H1 (cell line): ENCODE results near the gene HIVEP2. TPM values are rescaled to one million over a fixed set of nuclear protein-coding genes. Genes with fewer than 3 reads are reported as not detected.

Source experiments
- CTCF ChIA-PET: fragments of 300-600 bp; sonication (Branson Sonifier 250); formaldehyde crosslinking; loops from one replicate; lab custom pipeline; 2021; ENCODE audit not compliant: partially characterized antibody; lab: Charles Lee
- POLR2A ChIA-PET: fragments of 300-600 bp; sonication (Branson Sonifier 250); formaldehyde crosslinking; loops from one replicate; lab custom pipeline; 2021; ENCODE audit warnings: inconsistent platforms; ENCODE audit not compliant: partially characterized antibody; lab: Charles Lee
- DNase-seq, 2 experiments: peaks; one replicate each; pipeline versions ENCODE4 v3.0.0 to v3.0.0-alpha.2; 2010 to 2022; ENCODE audit warnings: low spot score in 2 of 2, low read depth in 1 of 2, mixed read lengths in 1 of 2
- FAIRE-seq: peaks from 2 replicates; lab custom pipeline; 2011; peaks lifted over from hg19 to GRCh38; lab: Jason Lieb, UNC
- H2AFZ ChIP-seq: 2 replicates; pipeline ENCODE4 v1.8.1; 2012; ENCODE audit warnings: low read length, inconsistent platforms
- H2AK5ac ChIP-seq: 2 replicates; pipeline ENCODE4 v1.6.1; 2013; ENCODE audit warnings: low read depth, low read length
- H2BK120ac ChIP-seq: replicated peaks from 2 replicates; pipeline ENCODE3; 2013; ENCODE audit warnings: low read depth, low read length, inconsistent platforms
- H2BK12ac ChIP-seq: 2 replicates; pipeline ENCODE4 v1.6.1; 2013; ENCODE audit warnings: low read depth, low read length
- H2BK15ac ChIP-seq: 2 replicates; pipeline ENCODE4 v1.6.1; 2013; ENCODE audit warnings: low read length
- H2BK20ac ChIP-seq: 2 replicates; pipeline ENCODE4 v1.6.1; 2013; ENCODE audit warnings: low read length
- H2BK5ac ChIP-seq: 2 replicates; pipeline ENCODE4 v1.6.1; 2013; ENCODE audit warnings: low read depth, low read length
- H3K14ac ChIP-seq: 2 replicates; pipeline ENCODE4 v1.6.1; 2013; ENCODE audit warnings: inconsistent platforms; ENCODE audit not compliant: insufficient read length
- H3K18ac ChIP-seq: 2 replicates; pipeline ENCODE4 v1.6.1; 2013; ENCODE audit warnings: low read length; ENCODE audit errors: extremely low read depth
- H3K23ac ChIP-seq: 2 replicates; pipeline ENCODE4 v1.6.1; 2013; ENCODE audit warnings: inconsistent platforms; ENCODE audit not compliant: insufficient read length
- H3K23me2 ChIP-seq: 2 replicates; pipeline ENCODE4 v1.6.1; 2013; ENCODE audit warnings: low read depth, low read length
- H3K27ac ChIP-seq: 2 replicates; pipeline ENCODE4 v1.6.1; 2011; ENCODE audit warnings: low read depth, low read length, inconsistent platforms
- H3K27me3 ChIP-seq, 4 experiments: replicated peaks in 1 of 4; 1 replicate in 1 of 4; 2 replicates in 3 of 4; pipeline versions ENCODE4 v1.6.1 to v1.8.1; 2011 to 2013; ENCODE audit warnings: low read length in 3 of 4, mild to moderate bottlenecking in 3 of 4, inconsistent platforms in 2 of 4, mixed read lengths in 2 of 4, moderate library complexity in 1 of 4; ENCODE audit not compliant: control insufficient read depth in 3 of 4, insufficient read depth in 3 of 4; ENCODE audit errors: extremely low read depth in 1 of 4
- H3K36me3 ChIP-seq, 4 experiments: 2 replicates each; pipeline versions ENCODE4 v1.6.1 to v1.8.1; 2011 to 2013; ENCODE audit warnings: mild to moderate bottlenecking in 4 of 4, low read length in 3 of 4, moderate library complexity in 2 of 4, control low read depth in 1 of 4, inconsistent platforms in 1 of 4; ENCODE audit not compliant: insufficient read depth in 4 of 4, control insufficient read depth in 2 of 4
- H3K4ac ChIP-seq: replicated peaks from 2 replicates; pipeline ENCODE3; 2013; ENCODE audit warnings: low read length, low read depth, mixed read lengths, inconsistent platforms; ENCODE audit not compliant: insufficient read length
- H3K4me1 ChIP-seq, 4 experiments: replicated peaks in 1 of 4; 1 replicate in 1 of 4; 2 replicates in 3 of 4; pipeline versions ENCODE4 v1.6.1 to v1.8.1; 2011 to 2013; ENCODE audit warnings: low read length in 3 of 4, inconsistent platforms in 2 of 4, mixed read lengths in 1 of 4; ENCODE audit not compliant: insufficient read depth in 4 of 4, control insufficient read depth in 3 of 4
- H3K4me2 ChIP-seq, 2 experiments: 2 replicates each; pipeline versions ENCODE4 v1.6.1 to v1.8.1; 2011 to 2013; ENCODE audit warnings: low read depth in 2 of 2, low read length in 2 of 2, control low read depth in 1 of 2, inconsistent platforms in 1 of 2, mild to moderate bottlenecking in 1 of 2; ENCODE audit not compliant: insufficient read depth in 1 of 2
- H3K4me3 ChIP-seq, 4 experiments: fragments of 200-600, 300-600 bp in 1 of 4; sonication (generic), shearing (Covaris generic), sonication (Bioruptor Twin) in 1 of 4; 2 replicates each; pipeline versions ENCODE4 v1.5.1 to v1.8.1; 2011 to 2016; ENCODE audit warnings: low read length in 4 of 4, low read depth in 3 of 4, control low read depth in 2 of 4, inconsistent platforms in 2 of 4, mild to moderate bottlenecking in 2 of 4, mixed read lengths in 1 of 4, moderate library complexity in 1 of 4; ENCODE audit not compliant: insufficient read depth in 2 of 4; ENCODE audit errors: extremely low read depth in 1 of 4
- H3K56ac ChIP-seq: replicated peaks from 2 replicates; pipeline ENCODE3; 2013; ENCODE audit warnings: low read depth, mild to moderate bottlenecking, mixed read lengths, low read length, inconsistent platforms; ENCODE audit not compliant: insufficient read length
- H3K79me1 ChIP-seq: 2 replicates; pipeline ENCODE4 v1.6.1; 2013; ENCODE audit warnings: low read depth, low read length, control low read depth
- H3K79me2 ChIP-seq, 2 experiments: 2 replicates each; pipeline versions ENCODE4 v1.6.1 to v1.8.1; 2012 to 2013; ENCODE audit warnings: low read length in 2 of 2, mild to moderate bottlenecking in 2 of 2, inconsistent platforms in 1 of 2; ENCODE audit not compliant: insufficient read depth in 2 of 2, control insufficient read depth in 1 of 2
- H3K9ac ChIP-seq, 4 experiments: replicated peaks in 1 of 4; 1 replicate in 1 of 4; 2 replicates in 3 of 4; pipeline versions ENCODE4 v1.6.1 to v1.8.1; 2011 to 2013; ENCODE audit warnings: low read depth in 3 of 4, low read length in 3 of 4, control low read depth in 2 of 4, mild to moderate bottlenecking in 2 of 4, moderate library complexity in 2 of 4, inconsistent platforms in 1 of 4; ENCODE audit errors: extremely low read depth in 1 of 4
- H3K9me3 ChIP-seq, 2 experiments: 2 replicates each; pipeline versions ENCODE4 v1.6.1 to v1.8.1; 2012 to 2013; ENCODE audit warnings: mild to moderate bottlenecking in 2 of 2, moderate library complexity in 2 of 2, control low read depth in 1 of 2, inconsistent platforms in 1 of 2, low read depth in 1 of 2, low read length in 1 of 2, mixed read lengths in 1 of 2; ENCODE audit not compliant: insufficient read depth in 2 of 2
- H4K20me1 ChIP-seq, 2 experiments: replicated peaks in 1 of 2; 2 replicates each; pipeline versions ENCODE3 to v1.8.1; 2011 to 2013; ENCODE audit warnings: inconsistent platforms in 2 of 2, low read length in 2 of 2, mild to moderate bottlenecking in 1 of 2; ENCODE audit not compliant: insufficient read depth in 2 of 2, control insufficient read depth in 1 of 2
- H4K5ac ChIP-seq: 2 replicates; pipeline ENCODE4 v1.6.1; 2013; ENCODE audit warnings: low read length, low read depth, mixed read lengths, inconsistent platforms; ENCODE audit not compliant: insufficient read length
- H4K8ac ChIP-seq: 2 replicates; pipeline ENCODE4 v1.8.0; 2013; ENCODE audit warnings: mild to moderate bottlenecking, moderate library complexity, low read length, inconsistent platforms; ENCODE audit not compliant: insufficient read depth; ENCODE audit errors: extremely low read depth
- H4K91ac ChIP-seq: replicated peaks from 2 replicates; pipeline ENCODE3; 2013; ENCODE audit warnings: low read length, mixed read lengths, inconsistent platforms; ENCODE audit not compliant: insufficient read length
- BACH1 ChIP-seq: IDR thresholded peaks from 2 replicates; pipeline ENCODE4 v1.6.1; 2012; ENCODE audit warnings: low read length, improper control_type of control experiment
- CBX5 ChIP-seq: fragments of 300-800, 300-1000 bp; sonication (generic); IDR thresholded peaks from 2 replicates; pipeline ENCODE4 v1.7.1; 2016; ENCODE audit warnings: antibody characterized with exemption, low read length, low read depth
- CBX8 ChIP-seq: fragments of 300-800, 300-1000 bp; sonication (generic); IDR thresholded peaks from 2 replicates; pipeline ENCODE4 v1.7.1; 2016; ENCODE audit warnings: low read depth, low read length, borderline replicate concordance
- CHD1 ChIP-seq: IDR thresholded peaks from 2 replicates; pipeline ENCODE4 v1.6.1; 2012; ENCODE audit warnings: low read depth, low read length, improper control_type of control experiment
- JUND ChIP-seq: IDR thresholded peaks from 2 replicates; pipeline ENCODE4 v1.6.1; 2011; ENCODE audit warnings: mild to moderate bottlenecking, improper control_type of control experiment, low read length
- POLR2A ChIP-seq, 2 experiments: IDR thresholded peaks; 1 replicate in 1 of 2; 2 replicates in 1 of 2; pipeline ENCODE4 v1.6.1; 2011; ENCODE audit warnings: low read depth in 2 of 2, low read length in 2 of 2, mild to moderate bottlenecking in 2 of 2; ENCODE audit errors: control extremely low read depth in 1 of 2
- RNF2 ChIP-seq: fragments of 200-900, 300-1000 bp; sonication (generic); IDR thresholded peaks from 2 replicates; pipeline ENCODE4 v1.7.1; 2016; ENCODE audit warnings: borderline replicate concordance, low read depth, mild to moderate bottlenecking, antibody characterized with exemption, low read length; ENCODE audit not compliant: poor library complexity, severe bottlenecking; ENCODE audit errors: missing control alignments
- RXRA ChIP-seq: IDR thresholded peaks from 2 replicates; pipeline ENCODE4 v1.6.1; 2011; ENCODE audit warnings: low read depth, mild to moderate bottlenecking, low read length, moderate library complexity; ENCODE audit not compliant: insufficient read depth
- TCF12 ChIP-seq: IDR thresholded peaks from 2 replicates; pipeline ENCODE4 v1.6.1; 2011; ENCODE audit warnings: low read depth, mild to moderate bottlenecking, low read length
- YY1 ChIP-seq: IDR thresholded peaks from 2 replicates; pipeline ENCODE4 v1.6.1; 2011; ENCODE audit warnings: low read depth, mild to moderate bottlenecking, low read length
- WGBS, 2 experiments: shearing (Covaris generic) in 1 of 2; methylation state at CpG; one replicate each; pipeline versions ENCODE4 v1.1.6 to v1.1.7; 2013 to 2015; ENCODE audit warnings: low lambda C conversion rate in 2 of 2, mixed read lengths in 2 of 2, inconsistent platforms in 1 of 2, low coverage in 1 of 2, missing lambda C conversion rate in 1 of 2; ENCODE audit not compliant: insufficient replicate concordance in 2 of 2, insufficient coverage in 1 of 2, insufficient read length in 1 of 2; ENCODE audit errors: extremely low coverage in 1 of 2, missing lambda C conversion rate in 1 of 2; 5-methylcytosine and 5-hydroxymethylcytosine counted together
- polyA plus RNA-seq, 7 experiments: library from polyadenylated mRNA; depleted of rRNA in 3 of 7; stranded (reverse) in 5 of 7; unstranded in 2 of 7; fragments of >200 nt in 5 of 7; fragments of 200-250 nt in 2 of 7; gene quantifications; 1 replicate in 5 of 7; 2 replicates in 1 of 7; 4 replicates in 1 of 7; pipeline versions ENCODE4 v1.2.1 to v1.2.3, GENCODE V29; 2011 to 2013; ENCODE audit warnings: missing spikeins in 2 of 7, mixed read lengths in 2 of 7
- total RNA-seq: library from RNA; stranded (reverse); fragmentation: NEBNext Ultra II Directional; extraction: Animal tissue kit (Norgen Biotek cat#: 25700); gene quantifications from 2 replicates; pipeline ENCODE4 v1.2.1, GENCODE V29; 2021
- TF ChIP-seq, protein P1 (sequence below), 3 experiments: IDR thresholded peaks; 1 replicate in 2 of 3; 2 replicates in 1 of 3; pipeline versions ENCODE4 v1.5.1 to v1.6.1; 2011; ENCODE audit warnings: low read length in 3 of 3, mild to moderate bottlenecking in 3 of 3, inconsistent platforms in 2 of 3, low read depth in 1 of 3, moderate library complexity in 1 of 3; ENCODE audit not compliant: insufficient read depth in 1 of 3; ENCODE audit errors: control extremely low read depth in 1 of 3
- TF ChIP-seq, protein P2 (sequence below): IDR thresholded peaks from 2 replicates; pipeline ENCODE4 v1.6.1; 2012; ENCODE audit warnings: inconsistent platforms

HIVEP2 gene
- total and polyA plus RNA-seq, 2 of the 8 experiments (the other 6 are each of a cell fraction or from before 2014, with no cell fraction given) = 2.2 to 6.1 TPM

DNA sequence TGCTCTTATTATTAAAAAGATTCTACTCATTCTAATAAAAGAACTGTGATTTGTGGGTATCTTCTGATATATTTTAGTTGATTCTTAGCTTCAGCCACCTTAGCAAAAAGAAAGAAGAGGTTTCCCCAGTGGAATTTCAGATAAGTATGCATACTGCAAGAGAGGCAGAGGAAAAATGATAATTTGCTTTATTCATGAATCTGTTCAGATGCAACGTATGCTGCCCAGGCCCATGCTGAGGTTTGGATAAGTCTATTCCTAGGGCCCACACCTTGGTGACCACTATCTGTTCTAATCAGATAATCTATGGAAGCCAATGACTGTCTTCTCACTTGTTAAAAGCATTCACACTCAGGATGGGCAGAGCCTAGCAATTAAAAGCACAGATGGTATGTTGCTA lies 194.0 kb downstream of the HIVEP2 start:
- ChIA-PET POLR2A (no interaction called here), CTCF (interaction anchor here (0.7 to 2.0 kb wide), 4 partner anchors 9 to 52 kb away, joined by 3 to 7 read pairs (median 5); no protein-coding TSS in a partner anchor)
- H4K5ac ChIP-seq = no peak overlapping the region
- no peak overlapping the region for H3K27ac ChIP-seq
- no peak overlapping the region for H2BK12ac ChIP-seq
- H2AK5ac ChIP-seq = no peak overlapping the region
- H3K18ac ChIP-seq = no peak overlapping the region
- no peak overlapping the region for H4K8ac ChIP-seq
- H3K36me3 ChIP-seq = peaks cover 0 to 7% (median 0%) of the 10 kb centered on the region in 4 experiments; a peak in 2 of 8 replicates
- no peak overlapping the region for H3K4ac ChIP-seq
- no peak overlapping the region for H3K9ac ChIP-seq
- H3K23ac ChIP-seq = no peak overlapping the region
- no peak overlapping the region for H3K4me2 ChIP-seq
- H2BK120ac ChIP-seq = no peak overlapping the region
- no peaks in the 10 kb centered on the region for H3K23me2 ChIP-seq
- no peaks in the 10 kb centered on the region for H3K79me2 ChIP-seq
- no peak overlapping the region for H2BK20ac ChIP-seq
- H2AFZ ChIP-seq = no peak overlapping the region
- no peaks in the 10 kb centered on the region for H3K27me3 ChIP-seq
- H3K79me1 ChIP-seq = no peaks in the 10 kb centered on the region
- WGBS, 2 experiments = 86% methylated on average over 1 of the region's 1 CpG; no CpG with 5 or more reads in 1 of the 2 experiments
- H4K91ac ChIP-seq = no peak overlapping the region
- no peak for DNase-seq
- no peak for FAIRE-seq
- no peak overlapping the region for H2BK5ac ChIP-seq
- no peaks in the 10 kb centered on the region for H4K20me1 ChIP-seq
- H3K56ac ChIP-seq = no peak overlapping the region
- H2BK15ac ChIP-seq = no peak overlapping the region
- H3K4me1 ChIP-seq = no peaks in the 10 kb centered on the region; a peak in 1 of 7 replicates
- no peak overlapping the region for H3K14ac ChIP-seq
- no peaks in the 10 kb centered on the region for H3K9me3 ChIP-seq
- H3K4me3 ChIP-seq = no peak overlapping the region
- TF ChIP-seq JUND = no peak
- no peak for TF ChIP-seq YY1
- no peak for TF ChIP-seq CBX5
- TF ChIP-seq RNF2 = no peak
- TF ChIP-seq, protein P1, sequence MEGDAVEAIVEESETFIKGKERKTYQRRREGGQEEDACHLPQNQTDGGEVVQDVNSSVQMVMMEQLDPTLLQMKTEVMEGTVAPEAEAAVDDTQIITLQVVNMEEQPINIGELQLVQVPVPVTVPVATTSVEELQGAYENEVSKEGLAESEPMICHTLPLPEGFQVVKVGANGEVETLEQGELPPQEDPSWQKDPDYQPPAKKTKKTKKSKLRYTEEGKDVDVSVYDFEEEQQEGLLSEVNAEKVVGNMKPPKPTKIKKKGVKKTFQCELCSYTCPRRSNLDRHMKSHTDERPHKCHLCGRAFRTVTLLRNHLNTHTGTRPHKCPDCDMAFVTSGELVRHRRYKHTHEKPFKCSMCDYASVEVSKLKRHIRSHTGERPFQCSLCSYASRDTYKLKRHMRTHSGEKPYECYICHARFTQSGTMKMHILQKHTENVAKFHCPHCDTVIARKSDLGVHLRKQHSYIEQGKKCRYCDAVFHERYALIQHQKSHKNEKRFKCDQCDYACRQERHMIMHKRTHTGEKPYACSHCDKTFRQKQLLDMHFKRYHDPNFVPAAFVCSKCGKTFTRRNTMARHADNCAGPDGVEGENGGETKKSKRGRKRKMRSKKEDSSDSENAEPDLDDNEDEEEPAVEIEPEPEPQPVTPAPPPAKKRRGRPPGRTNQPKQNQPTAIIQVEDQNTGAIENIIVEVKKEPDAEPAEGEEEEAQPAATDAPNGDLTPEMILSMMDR (IDR thresholded peaks at IDR 0.05; ENCODE audit: control extremely low read depth in 1 of 3, insufficient read depth in 1 of 3, low read depth in 1 of 3, low read length in 3 of 3) = no peak
- TF ChIP-seq TCF12 = no peak
- TF ChIP-seq, protein P2, sequence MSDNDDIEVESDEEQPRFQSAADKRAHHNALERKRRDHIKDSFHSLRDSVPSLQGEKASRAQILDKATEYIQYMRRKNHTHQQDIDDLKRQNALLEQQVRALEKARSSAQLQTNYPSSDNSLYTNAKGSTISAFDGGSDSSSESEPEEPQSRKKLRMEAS = no peak
- no peak for TF ChIP-seq CBX8
- TF ChIP-seq POLR2A (IDR thresholded peaks at IDR 0.05; ENCODE audit: control extremely low read depth in 1 of 2, low read depth in 2 of 2, low read length in 2 of 2) = no peak
- TF ChIP-seq RXRA = no peak
- TF ChIP-seq CHD1 = no peak
- no peak for TF ChIP-seq BACH1
